GM10266 (cell line): ENCODE measurements around the gene TAX1BP1.

Experiments
- DNase-seq: peaks from one replicate; pipeline ENCODE4 v3.0.0; 2012; ENCODE audit errors: extremely low spot score
- CTCF ChIP-seq: IDR thresholded peaks from 2 replicates; pipeline ENCODE4 v1.5.1; 2012; ENCODE audit warnings: mild to moderate bottlenecking, low read depth; ENCODE audit not compliant: control insufficient read depth, insufficient read depth; ENCODE audit errors: missing control alignments

The TAX1BP1 gene

GRCh38 chr7:27860800-27861199 lies 120.8 kb downstream of the TAX1BP1 start:
- TF ChIP-seq CTCF: no peak
- DNase-seq: no peak

- TF ChIP-seq CTCF: no peak
- no peak for DNase-seq
Measured at GRCh38 chr7:27861747-27862146, 121.8 kb downstream of the TAX1BP1 start.

GRCh38 chr7:27863880-27864279 lies 123.9 kb downstream of the TAX1BP1 start:
- no peak for DNase-seq
- no peak for TF ChIP-seq CTCF

- DNase-seq: no peak
Measured at GRCh38 chr7:27866256-27866655, 126.3 kb downstream of the TAX1BP1 start.

GRCh38 chr7:27866828-27867672 lies 127.1 kb downstream of the TAX1BP1 start:
- no peak for DNase-seq
- no peak for TF ChIP-seq CTCF

More at GRCh38 chr7:27866256-27866655, 126.3 kb downstream of the TAX1BP1 start:
- no peak for TF ChIP-seq CTCF

GRCh38 chr7:27868131-27868550 lies 128.2 kb downstream of the TAX1BP1 start:
- TF ChIP-seq CTCF: no peak
- no peak for DNase-seq

- TF ChIP-seq CTCF: no peak
- DNase-seq: no peak
Measured at GRCh38 chr7:27869056-27869455, 129.1 kb downstream of the TAX1BP1 start.
